Measurements from ENCODE around the gene NIPAL1. TPM values are rescaled to one million over a fixed set of nuclear protein-coding genes. Genes with fewer than 3 reads are reported as not detected.

NIPAL1 gene
- polyA plus RNA-seq, 1 donor from 2014 or later: not detected

GRCh38 chr4:48065587-48066052 is 49.0 kb downstream of the NIPAL1 start:
- H3K4me1 Mint-ChIP-seq: peaks cover 0 to 1% (median 0%) of the 10 kb centered on the region in 3 donors
- H3K36me3 Mint-ChIP-seq: peaks cover 2% of the 10 kb centered on the region
- H3K27ac Mint-ChIP-seq: no peak overlapping the region
- no peak overlapping the region for H3K4me3 Mint-ChIP-seq
- H3K9me3 Mint-ChIP-seq: peaks cover 0 to 3% (median 0%) of the 10 kb centered on the region in 3 donors
- peaks cover 2% of the 10 kb centered on the region for H3K27me3 Mint-ChIP-seq

GRCh38 chr4:48067536-48067935 is 51.0 kb downstream of the NIPAL1 start:
- Mint-ChIP-seq H3K27me3 (no peaks in the 10 kb centered on the region), H3K36me3 (peaks cover 2% of the 10 kb centered on the region), H3K27ac (no peak overlapping the region), H3K9me3 (no peaks in the 10 kb centered on the region), H3K4me1 (peaks cover 0 to 1% (median 0%) of the 10 kb centered on the region in 3 donors), H3K4me3 (no peak overlapping the region)

GRCh38 chr4:48068182-48068581 is 51.6 kb downstream of the NIPAL1 start:
- no peak overlapping the region for H3K4me3 Mint-ChIP-seq
- H3K27ac Mint-ChIP-seq: no peak overlapping the region
- no peaks in the 10 kb centered on the region for H3K27me3 Mint-ChIP-seq
- H3K9me3 Mint-ChIP-seq: no peaks in the 10 kb centered on the region
- no peaks in the 10 kb centered on the region for H3K36me3 Mint-ChIP-seq
- peaks cover 0 to 1% (median 0%) of the 10 kb centered on the region in 3 donors for H3K4me1 Mint-ChIP-seq

DNA sequence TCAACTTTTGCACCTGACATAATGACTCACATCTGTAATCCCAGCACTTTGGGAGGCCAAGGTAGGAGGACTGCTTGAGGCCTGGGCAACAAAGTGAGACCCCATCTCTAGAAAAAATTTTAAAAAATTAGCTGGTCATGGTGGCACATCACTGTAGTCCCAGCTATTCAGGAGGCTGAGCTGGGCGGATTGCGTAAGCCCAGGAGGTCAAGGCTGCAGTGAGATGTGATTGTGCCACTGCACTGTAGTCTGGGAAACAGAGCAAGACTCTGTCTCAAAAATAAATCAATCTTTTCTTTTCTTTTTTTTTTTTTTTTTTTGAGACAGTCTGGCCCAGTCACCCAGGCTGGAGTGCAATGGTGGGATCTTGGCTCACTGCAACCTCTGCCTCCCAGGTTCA is 52.5 kb downstream of the NIPAL1 start:
- Mint-ChIP-seq H3K27me3 (no peaks in the 10 kb centered on the region), H3K4me3 (no peak overlapping the region), H3K4me1 (peaks cover 0 to 1% (median 0%) of the 10 kb centered on the region in 3 donors), H3K27ac (no peak overlapping the region), H3K9me3 (no peaks in the 10 kb centered on the region), H3K36me3 (peaks cover 3% of the 10 kb centered on the region)

GRCh38 chr4:48071191-48071590 is 54.6 kb downstream of the NIPAL1 start:
- H3K27me3 Mint-ChIP-seq: no peaks in the 10 kb centered on the region
- H3K4me1 Mint-ChIP-seq: no peaks in the 10 kb centered on the region
- no peak overlapping the region for H3K27ac Mint-ChIP-seq
- H3K36me3 Mint-ChIP-seq: peaks cover 3% of the 10 kb centered on the region
- no peaks in the 10 kb centered on the region for H3K9me3 Mint-ChIP-seq
- H3K4me3 Mint-ChIP-seq: no peak overlapping the region

GRCh38 chr4:48073567-48074103 is 57.1 kb downstream of the NIPAL1 start:
- Mint-ChIP-seq H3K36me3 (peaks cover 3% of the 10 kb centered on the region), H3K4me1 (no peaks in the 10 kb centered on the region), H3K27ac (no peak overlapping the region), H3K9me3 (no peaks in the 10 kb centered on the region), H3K27me3 (no peaks in the 10 kb centered on the region), H3K4me3 (no peak overlapping the region)

- Mint-ChIP-seq H3K27me3 (no peaks in the 10 kb centered on the region), H3K36me3 (peaks cover 3% of the 10 kb centered on the region), H3K4me1 (no peaks in the 10 kb centered on the region), H3K9me3 (no peaks in the 10 kb centered on the region), H3K4me3 (no peak overlapping the region), H3K27ac (no peak overlapping the region)
These were observed 58.1 kb downstream of the NIPAL1 start for GRCh38 chr4:48074657-48075056.

GRCh38 chr4:48078425-48078824 is 61.9 kb downstream of the NIPAL1 start:
- Mint-ChIP-seq H3K4me1 (peaks cover 0 to 2% (median 0%) of the 10 kb centered on the region in 3 donors), H3K27me3 (no peaks in the 10 kb centered on the region), H3K4me3 (no peak overlapping the region), H3K27ac (no peak overlapping the region), H3K9me3 (no peaks in the 10 kb centered on the region), H3K36me3 (peaks cover 3% of the 10 kb centered on the region)

- Mint-ChIP-seq H3K9me3 (no peaks in the 10 kb centered on the region), H3K27me3 (peaks cover under 1% of the 10 kb centered on the region), H3K36me3 (no peaks in the 10 kb centered on the region), H3K4me3 (no peak overlapping the region), H3K27ac (no peak overlapping the region), H3K4me1 (peaks cover 0 to 2% (median 0%) of the 10 kb centered on the region in 3 donors)
These were observed 62.5 kb downstream of the NIPAL1 start for GRCh38 chr4:48078862-48079655.

DNA sequence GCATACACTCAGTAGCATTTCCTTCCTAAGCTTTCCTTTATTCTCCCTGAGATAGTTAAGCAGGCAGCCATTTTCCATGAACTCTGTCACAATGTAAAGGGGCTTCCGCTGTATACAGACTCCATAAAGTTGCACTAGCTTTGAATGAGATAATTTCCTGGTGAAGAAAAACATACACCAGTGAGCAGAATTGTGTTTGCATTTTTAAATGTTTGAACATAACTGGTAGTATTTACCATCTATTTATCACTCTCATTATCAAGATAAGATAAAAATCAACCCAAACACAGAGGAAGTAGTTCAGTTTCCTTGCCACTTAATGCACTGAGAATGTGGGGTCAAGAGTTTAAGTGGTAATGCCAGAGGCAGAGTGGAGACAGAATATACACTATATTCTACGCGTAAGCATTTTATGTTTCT is 63.4 kb downstream of the NIPAL1 start:
- Mint-ChIP-seq H3K27ac (no peak overlapping the region), H3K4me3 (no peak overlapping the region)

DNA sequence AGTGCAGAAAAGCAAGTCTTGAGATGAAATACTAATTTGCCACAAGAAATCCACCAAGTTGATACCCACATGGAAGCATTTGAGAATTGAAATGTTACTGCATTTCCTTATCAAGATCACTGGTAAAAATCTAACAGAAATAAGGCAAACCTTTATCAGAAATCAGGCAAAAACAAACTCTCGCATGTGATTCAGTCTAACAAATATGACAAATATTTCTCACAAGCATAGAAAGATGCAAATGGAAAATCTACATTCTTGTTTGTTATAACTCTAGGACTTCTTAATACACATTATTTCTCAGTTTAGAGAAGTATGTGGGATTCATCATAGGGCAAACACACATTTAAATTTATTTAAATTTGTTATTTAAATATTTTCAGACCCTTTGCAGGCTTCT is 64.6 kb downstream of the NIPAL1 start:
- Mint-ChIP-seq H3K4me3 (no peak overlapping the region), H3K36me3 (no peaks in the 10 kb centered on the region), H3K9me3 (no peaks in the 10 kb centered on the region), H3K27ac (no peak overlapping the region), H3K27me3 (peaks cover 3% of the 10 kb centered on the region), H3K4me1 (peaks cover 0 to 2% (median 0%) of the 10 kb centered on the region in 3 donors)

More for the DNA sequence above, 63.4 kb downstream of the NIPAL1 start:
- Mint-ChIP-seq H3K4me1 (peaks cover 0 to 2% (median 0%) of the 10 kb centered on the region in 3 donors), H3K27me3 (peaks cover 3% of the 10 kb centered on the region), H3K36me3 (no peaks in the 10 kb centered on the region), H3K9me3 (no peaks in the 10 kb centered on the region)

GRCh38 chr4:48082956-48083355 is 66.4 kb downstream of the NIPAL1 start:
- no peak overlapping the region for H3K4me3 Mint-ChIP-seq
- H3K27me3 Mint-ChIP-seq: peaks cover 3% of the 10 kb centered on the region
- peaks cover 0 to 2% (median 0%) of the 10 kb centered on the region in 3 donors for H3K4me1 Mint-ChIP-seq
- H3K27ac Mint-ChIP-seq: no peak overlapping the region
- no peaks in the 10 kb centered on the region for H3K9me3 Mint-ChIP-seq
- H3K36me3 Mint-ChIP-seq: peaks cover 3% of the 10 kb centered on the region

DNA sequence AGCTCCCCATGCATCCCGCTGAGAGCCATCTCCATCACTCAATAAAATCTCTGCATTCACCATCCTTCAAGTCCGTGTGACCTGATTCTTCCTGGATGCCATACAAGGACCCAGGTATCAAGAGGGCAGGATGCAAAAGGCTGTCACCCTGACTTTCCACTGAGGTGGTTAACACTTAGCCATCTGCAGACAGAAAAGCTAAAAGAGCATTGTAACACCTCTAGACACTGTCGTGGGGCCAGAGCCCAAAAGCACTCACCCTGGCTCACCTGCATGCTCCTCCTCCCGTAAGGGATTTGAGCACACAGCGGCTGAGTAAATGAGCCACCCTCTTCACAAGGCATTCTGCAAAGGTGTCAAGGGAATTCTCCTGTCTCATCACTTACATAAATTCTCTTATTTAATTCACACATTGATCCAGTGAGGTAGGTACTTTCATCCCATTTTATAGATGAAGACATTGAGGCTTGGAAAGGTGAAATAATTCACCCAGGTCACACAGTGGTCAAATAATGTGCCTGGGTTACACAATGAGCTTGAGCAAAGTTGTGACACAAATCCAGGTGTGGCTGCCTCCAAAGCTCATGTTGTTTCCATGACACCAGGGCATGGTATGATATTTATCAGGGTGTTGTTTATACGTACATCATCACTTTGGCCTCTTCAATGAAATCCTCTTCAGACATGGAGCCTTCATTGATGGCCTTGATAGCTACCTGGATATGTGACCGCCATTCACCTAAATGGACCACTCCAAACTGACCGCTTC is 69.4 kb downstream of the NIPAL1 start:
- Mint-ChIP-seq H3K9me3 (no peaks in the 10 kb centered on the region), H3K4me3 (no peak overlapping the region), H3K27me3 (peaks cover 3% of the 10 kb centered on the region), H3K4me1 (no peaks in the 10 kb centered on the region), H3K27ac (no peak overlapping the region), H3K36me3 (peaks cover 3% of the 10 kb centered on the region)

Measured in IgD-negative memory B cell (primary cell).